T47D (cell line): ENCODE data around the gene DELE1.
A peak's percentile ranks its signal among the peaks of the same experiment; 100 is the strongest.

Experiments
- DNase-seq, 2 experiments: peaks; one replicate each; pipeline versions ENCODE4 v3.0.0 to v3.0.0-alpha.2; 2011 to 2012; ENCODE audit warnings: low read depth in 1 of 2, low spot score in 1 of 2
- JUND ChIP-seq: IDR thresholded peaks from 2 replicates; pipeline ENCODE4 v1.6.1; 2012; ENCODE audit warnings: low read depth
- in situ Hi-C: cut with HindIII; loops from 2 replicates; pipeline ENCODE4 v1.10.0; 2016; ENCODE audit warnings: low sequenced_read_pairs, low pct_unique_long_range_greater_than_20kb

The DELE1 gene

DNA sequence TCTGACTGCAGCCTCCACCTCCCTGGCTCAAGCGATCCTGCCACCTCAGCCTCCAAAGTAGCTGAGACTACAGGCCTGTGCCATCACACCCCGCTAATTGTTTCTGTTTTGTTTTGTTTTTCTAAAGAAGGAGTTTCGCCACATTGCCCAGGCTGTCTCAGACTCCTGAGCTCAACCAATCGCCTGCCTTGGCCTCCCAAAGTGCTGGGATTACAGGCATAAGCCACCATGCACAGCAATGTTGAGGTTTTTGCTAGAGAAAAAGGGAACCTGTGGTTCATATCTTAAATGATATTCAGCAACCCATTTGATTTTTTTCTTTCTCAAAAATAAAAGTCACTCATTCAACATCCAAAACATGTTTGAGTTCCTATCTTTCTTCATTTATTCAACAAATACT is 20.4 kb upstream of the DELE1 start:
- no peak for DNase-seq
- TF ChIP-seq JUND = no peak
- in situ Hi-C loops = no loop called here

DNA sequence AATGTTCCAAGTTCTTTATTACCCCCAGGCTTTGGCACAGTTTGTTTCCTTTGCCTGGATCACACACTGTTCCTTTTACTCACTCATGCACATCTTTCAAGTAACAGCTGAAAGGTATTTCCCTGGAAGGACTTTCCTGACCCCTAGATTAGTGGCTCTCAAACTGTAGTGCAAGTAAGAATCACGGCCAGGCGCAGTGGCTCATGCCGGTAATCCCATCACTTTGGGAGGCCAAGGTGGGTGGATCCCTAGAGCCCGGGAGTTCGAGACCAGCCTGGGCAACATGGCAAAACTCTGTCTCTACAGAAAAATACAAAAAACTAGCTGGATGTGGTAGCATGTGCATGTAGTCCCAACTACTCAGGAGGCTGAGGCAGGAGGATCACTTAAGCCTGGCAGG is 19.1 kb upstream of the DELE1 start:
- TF ChIP-seq JUND = no peak
- in situ Hi-C loops = no loop called here

DNA sequence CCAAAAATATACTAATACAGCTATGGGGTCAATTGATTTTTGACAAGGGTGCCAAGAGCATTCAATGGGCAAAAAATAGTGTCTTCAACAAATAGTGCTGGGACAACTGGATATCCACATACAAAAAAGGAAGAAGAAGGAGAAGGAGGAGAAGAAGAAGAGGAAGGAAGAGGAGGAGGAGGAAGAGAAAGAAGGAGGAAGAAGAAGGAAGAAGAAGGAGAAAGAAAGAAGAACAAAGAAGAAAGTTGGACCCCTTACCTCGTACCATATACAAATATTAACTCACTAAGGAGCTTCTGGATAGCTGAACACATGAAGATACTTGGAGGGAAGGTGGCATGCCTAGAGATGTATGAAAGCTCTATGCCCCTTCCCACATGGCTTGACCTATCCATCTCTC is 17.2 kb upstream of the DELE1 start:
- no peak for DNase-seq
- no peak for TF ChIP-seq JUND
- in situ Hi-C loops = no loop called here

More for the DNA sequence above, 19.1 kb upstream of the DELE1 start:
- no peak for DNase-seq

DNA sequence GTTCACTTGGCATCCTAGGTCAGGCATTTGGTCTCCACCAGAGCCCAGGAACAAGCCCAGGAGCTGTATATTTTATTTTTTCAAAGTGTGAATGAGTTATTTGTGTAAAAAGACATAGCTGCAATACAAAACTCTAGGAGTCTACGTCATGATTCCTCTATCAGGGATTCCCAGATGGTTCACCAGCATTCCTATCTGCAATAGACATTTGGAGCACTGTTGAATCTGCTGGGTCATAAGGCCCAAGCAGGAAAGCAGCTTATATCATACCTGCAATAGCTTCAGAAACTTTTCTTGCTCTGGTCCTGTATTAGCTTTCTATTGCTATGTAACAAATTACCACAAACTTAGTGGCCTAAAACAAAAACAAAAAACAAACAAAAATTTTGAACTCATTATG is 16.7 kb upstream of the DELE1 start:
- in situ Hi-C loops = no loop called here
- TF ChIP-seq JUND = no peak
- DNase-seq = no peak

DNA sequence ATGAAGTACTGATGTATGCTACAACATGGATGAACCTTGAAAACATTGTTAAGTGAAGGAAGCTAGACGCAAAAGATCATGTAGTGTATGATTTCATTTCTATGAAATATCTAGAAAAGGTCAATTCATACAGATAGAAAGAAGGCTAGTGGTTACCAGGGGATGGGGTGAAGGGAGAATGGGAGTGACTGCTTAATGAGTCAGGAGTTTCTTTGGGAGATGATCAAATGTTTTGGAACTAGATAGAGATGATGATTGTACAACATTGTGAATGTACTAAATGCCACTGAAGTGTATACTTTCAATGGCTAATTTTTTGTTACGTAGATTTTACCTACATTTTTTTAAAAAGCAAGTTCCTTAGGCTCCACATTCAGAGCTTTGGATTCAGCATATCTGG is 14.9 kb upstream of the DELE1 start:
- TF ChIP-seq JUND = no peak
- in situ Hi-C loops = no loop called here
- DNase-seq = no peak

DNA sequence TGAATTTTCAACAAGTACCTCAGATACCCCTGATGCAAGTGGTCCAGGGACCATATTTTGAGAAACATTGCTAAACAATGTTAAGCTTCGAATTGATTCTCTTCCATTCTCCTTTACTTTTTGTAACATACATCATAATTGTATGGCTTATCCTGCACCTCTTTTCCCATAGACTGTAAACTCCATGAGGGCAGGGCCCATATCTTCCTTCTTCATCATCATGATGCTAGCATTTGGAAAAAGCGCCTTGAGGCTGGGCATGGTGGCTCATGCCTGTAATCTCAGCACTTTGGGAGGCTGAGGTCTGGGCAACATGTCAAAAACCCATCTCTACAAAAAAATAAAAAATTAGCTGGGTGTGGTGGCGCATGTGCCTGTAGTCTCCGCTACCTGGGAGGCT is 14.5 kb upstream of the DELE1 start:
- no peak for TF ChIP-seq JUND
- in situ Hi-C loops = no loop called here
- DNase-seq = no peak

DNA sequence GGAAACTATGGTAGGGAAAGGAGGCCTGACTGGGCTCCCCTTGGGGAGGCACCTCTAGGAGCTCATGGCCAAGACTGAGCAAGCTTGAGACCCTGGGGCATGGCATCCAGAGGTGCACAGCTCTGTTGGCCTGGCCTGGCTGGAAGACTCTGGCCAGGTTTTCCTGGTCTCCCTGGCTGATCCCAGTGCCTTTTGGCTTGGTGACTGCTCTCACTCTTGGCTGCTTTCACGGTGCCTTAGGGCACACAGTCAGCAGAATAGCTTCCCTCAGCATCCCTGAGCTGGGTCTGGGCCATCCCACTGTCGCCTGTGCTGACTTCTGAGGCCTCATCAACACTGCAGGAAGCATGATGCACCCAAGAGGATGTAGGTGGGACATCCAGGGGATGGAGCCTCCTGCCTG is 13.4 kb upstream of the DELE1 start:
- in situ Hi-C loops = no loop called here
- TF ChIP-seq JUND = no peak
- DNase-seq = peak in 1 of 2 experiments; percentile 65

DNA sequence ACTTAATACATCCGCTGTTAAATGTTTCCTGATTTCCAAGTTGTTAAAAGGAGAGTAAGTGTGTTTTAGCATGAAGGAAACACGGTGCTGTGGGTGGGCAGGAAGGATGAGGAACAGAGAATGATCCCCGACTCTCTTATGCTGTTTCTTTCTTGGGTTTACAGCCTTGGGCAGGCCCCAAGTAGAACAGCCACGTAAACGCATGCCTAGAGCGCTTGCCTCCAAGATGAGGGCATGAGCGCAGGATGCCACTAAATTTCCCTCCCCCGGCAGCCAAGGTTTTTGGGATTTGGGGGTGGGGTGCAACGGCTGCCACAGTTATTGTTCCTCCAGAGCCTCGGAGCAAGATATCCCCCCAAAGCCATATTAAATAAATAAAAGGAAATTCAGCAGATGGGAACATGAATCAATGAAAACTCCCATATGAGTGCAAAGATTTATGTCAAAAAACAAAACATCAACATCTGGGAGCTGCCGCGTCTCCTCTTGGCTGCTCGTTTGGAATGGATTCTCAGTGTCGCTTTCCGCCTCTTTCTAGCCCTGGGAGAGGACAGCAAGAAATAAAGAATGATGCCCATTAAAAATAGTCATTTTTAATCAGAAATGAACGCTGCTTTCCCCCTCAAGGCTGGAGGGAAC is 10.0 kb upstream of the DELE1 start:
- TF ChIP-seq JUND = no peak
- DNase-seq = no peak
- in situ Hi-C loops = no loop called here

DNA sequence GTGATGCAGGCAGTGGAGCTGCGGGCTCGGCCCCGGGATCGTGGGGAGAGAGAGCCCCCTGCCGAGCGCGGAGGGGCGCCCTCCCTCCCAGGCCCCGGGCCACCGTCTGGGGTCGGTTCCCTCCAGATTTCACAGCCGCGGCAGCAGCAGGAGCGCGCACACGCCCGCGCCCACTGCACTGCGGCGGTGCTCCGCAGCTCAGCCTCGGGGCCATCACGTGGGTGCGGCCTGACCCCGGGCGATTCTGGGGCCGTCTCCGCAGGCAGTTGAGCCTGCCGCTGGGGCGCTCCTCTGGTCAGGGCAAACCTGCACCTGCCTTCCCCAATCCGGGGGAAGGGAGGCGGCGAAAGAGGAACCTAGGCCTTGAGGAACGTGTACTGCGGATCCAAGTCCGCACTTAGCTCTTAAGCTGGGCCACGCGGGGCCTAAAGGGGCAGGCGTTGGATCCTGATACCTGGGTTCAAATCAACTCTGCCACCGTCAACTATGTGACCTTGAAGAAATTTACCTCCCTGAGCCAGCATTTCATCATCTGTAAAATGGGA is 9.4 kb upstream of the DELE1 start:
- in situ Hi-C loops = no loop called here
- no peak for DNase-seq
- no peak for TF ChIP-seq JUND

DNA sequence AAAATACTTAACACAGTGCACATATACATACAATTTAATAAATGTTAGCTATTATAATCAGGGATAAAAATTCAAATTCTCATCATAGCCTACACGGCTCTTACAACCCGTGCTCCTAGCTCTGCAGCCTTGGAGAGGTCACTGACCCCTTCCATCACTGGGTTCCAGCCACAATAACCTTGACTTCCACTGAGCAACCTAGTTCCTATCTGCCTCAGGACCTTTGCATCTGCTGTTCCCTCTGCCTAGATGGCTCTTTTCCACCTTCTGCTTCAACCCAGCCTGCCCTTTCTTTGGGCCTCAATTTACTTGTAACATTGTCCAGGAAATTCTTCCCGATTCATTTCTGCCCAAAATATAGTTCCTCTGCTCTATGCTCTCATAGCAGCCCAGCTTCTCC is 8.9 kb upstream of the DELE1 start:
- no peak for TF ChIP-seq JUND
- no peak for DNase-seq
- in situ Hi-C loops = no loop called here

DNA sequence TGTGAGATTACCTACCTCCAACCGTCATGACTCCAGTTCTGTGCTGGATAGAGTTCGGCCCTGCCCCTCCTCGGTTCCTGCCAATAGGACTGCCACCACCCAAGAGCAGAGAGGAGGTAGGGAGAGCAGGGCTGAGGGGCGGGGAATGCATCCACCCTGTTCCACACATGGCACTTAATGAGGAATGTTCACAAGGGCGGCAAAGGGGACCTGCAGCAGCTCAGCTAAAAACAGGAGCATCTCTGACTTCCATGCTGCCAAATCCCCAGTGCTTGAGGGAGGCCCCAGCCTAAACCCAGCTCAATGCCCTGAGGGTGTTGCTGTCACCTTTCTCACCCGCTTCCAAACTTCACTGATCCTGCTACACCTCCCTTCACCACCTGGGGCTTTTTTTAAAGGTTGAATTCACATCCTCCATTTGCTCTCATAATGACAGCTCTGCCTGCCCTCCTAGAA is 7.8 kb upstream of the DELE1 start:
- TF ChIP-seq JUND = no peak
- peak in 1 of 2 experiments; percentile 52 for DNase-seq
- in situ Hi-C loops = no loop called here

DNA sequence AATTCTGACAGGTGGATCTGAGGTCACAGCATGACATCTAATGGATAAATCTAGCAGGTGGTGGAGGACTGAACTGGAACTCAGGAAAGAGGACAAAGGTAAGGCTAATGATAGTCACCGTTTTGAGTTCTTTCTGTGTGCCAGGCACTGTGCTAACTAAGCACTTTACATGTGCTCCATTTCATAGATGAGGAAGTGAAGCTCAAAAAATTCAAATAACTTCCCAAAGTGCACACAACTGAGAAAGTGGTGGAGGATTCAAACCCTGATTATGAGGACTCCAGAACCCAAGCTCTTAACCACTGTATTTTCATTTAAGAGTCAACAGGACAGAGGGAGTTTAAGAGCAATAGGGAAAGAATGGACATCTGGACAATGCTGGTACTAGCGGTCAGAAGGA is 7.1 kb upstream of the DELE1 start:
- no peak for DNase-seq
- in situ Hi-C loops = no loop called here
- TF ChIP-seq JUND = no peak

DNA sequence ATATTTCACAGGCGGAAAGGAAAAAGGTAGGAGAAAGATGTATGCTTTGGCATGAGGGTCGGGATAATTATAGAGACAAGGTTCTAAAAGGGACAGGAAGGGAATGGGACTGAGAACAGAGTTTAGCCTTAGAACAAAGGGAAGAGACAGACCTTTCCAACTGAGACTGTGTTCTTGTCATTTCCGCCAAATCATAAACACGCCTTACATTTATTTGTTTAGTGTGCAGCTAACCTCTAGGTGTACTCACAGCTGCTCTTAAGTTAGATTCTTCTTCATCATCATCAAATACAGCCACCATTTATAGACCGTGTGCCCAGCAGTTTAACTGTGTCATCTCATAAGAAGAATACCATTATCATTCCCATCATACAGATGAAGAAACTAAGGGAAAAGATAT is 5.9 kb upstream of the DELE1 start:
- no peak for TF ChIP-seq JUND
- DNase-seq = no peak

DNA sequence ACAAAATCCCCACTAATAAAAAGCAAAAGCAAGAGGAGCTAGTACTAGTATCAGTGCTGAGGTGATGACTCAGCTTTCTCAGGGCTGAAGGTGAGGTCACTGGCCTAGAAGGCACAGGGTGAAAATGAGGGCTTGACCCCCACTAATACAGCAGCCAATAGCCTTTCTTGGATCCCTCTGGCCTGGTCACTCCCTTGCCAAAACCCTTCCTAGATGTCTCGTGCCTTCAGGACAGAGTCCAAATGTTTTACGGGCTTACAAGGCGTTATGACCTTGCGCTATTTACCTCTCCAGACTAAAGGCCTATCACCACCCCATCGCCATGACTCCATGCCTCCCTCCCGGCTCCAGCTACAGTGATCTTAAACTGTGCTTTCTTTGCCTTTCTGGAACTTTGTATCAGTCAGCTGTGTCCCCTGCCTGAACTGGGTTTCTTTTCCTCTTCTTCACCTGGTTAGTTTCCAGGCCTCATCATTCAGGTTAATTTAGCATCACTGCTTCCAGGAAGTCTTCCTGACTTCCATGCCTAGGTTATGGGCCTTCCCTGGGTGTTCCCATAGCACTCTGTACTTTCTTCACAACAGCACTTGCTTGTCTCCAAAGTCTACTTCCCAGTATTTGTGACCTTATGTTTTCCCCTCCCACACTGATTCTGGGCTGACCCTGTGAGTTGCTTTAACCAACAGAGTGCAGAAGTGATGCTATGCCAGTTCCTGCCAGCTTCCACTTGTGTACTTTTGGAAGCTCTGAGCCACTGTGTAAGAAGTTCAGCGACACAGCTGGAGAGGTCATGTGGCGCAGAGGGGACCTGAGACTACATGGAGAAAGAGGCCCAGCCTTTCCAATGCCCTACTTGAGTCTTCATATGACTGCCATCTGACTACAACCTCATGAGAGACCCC is 4.2 kb upstream of the DELE1 start:
- no peak for TF ChIP-seq JUND
- DNase-seq = no peak
- in situ Hi-C loops = no loop called here

More for the DNA sequence above, 5.9 kb upstream of the DELE1 start:
- in situ Hi-C loops = no loop called here
